K562 (cell line): ENCODE data around the gene MYG1. TPM values are rescaled to one million over a fixed set of nuclear protein-coding genes. Genes with fewer than 3 reads are reported as not detected.

Source experiments
- ATAC-seq: fragments of 200-7000 bp; cut with Tn5 transposase; 3 replicates; pipeline ENCODE4 v1.9.1; 2020; ENCODE audit warnings: moderate library complexity
- BruUV-seq: library from RNA; stranded (reverse); fragments of 400-500 nt; replicated peaks from 2 replicates; lab custom pipeline; 2021; lab: Mats Ljungman, UMichigan
- CTCF ChIA-PET: fragments of 300-600 bp; formaldehyde crosslinking; extraction: SDS; loops from one replicate; lab custom pipeline; 2021; ENCODE audit warnings: low intra/inter-chr PET ratio; lab: Yijun Ruan, JAX
- POLR2A ChIA-PET: fragments of 300-600, 350-650 bp; sonication (Branson Sonifier 250); formaldehyde crosslinking; extraction: SDS; loops from one replicate; lab custom pipeline; 2021; ENCODE audit warnings: antibody characterized with exemption, inconsistent platforms; lab: Yijun Ruan, JAX
- DNase-seq, 4 experiments: peaks; one replicate each; pipeline versions ENCODE4 v3.0.0 to v3.0.0-alpha.2; 2011 to 2018; ENCODE audit warnings: low spot score in 3 of 4, mixed read lengths in 3 of 4; ENCODE audit errors: extremely low read depth in 1 of 4
- FAIRE-seq: peaks from 2 replicates; lab custom pipeline; 2011; peaks lifted over from hg19 to GRCh38; lab: Jason Lieb, UNC
- H2AFZ ChIP-seq: 2 replicates; pipeline ENCODE4 v1.6.0; 2011; ENCODE audit warnings: low read depth, low read length, control low read depth, inconsistent platforms
- H3K27ac ChIP-seq: fragments of 200-600 bp; 3 replicates; pipeline ENCODE4 v1.8.0; 2011; ENCODE audit warnings: low read depth, mild to moderate bottlenecking, control low read depth, inconsistent platforms, low read length, moderate library complexity, mixed read lengths; ENCODE audit errors: extremely low read depth
- H3K27me3 ChIP-seq, 2 experiments: fragments of 300-600 bp in 1 of 2; 2 replicates in 1 of 2; 3 replicates in 1 of 2; pipeline versions ENCODE4 v1.6.0 to v1.8.0; 2011; ENCODE audit warnings: inconsistent platforms in 2 of 2, low read length in 2 of 2, mild to moderate bottlenecking in 1 of 2, mixed read lengths in 1 of 2, moderate library complexity in 1 of 2; ENCODE audit not compliant: control insufficient read depth in 2 of 2, insufficient read depth in 2 of 2
- H3K36me3 ChIP-seq: fragments of 300-600 bp; 3 replicates; pipeline ENCODE4 v1.8.0; 2011; ENCODE audit warnings: mild to moderate bottlenecking, low read length, inconsistent platforms; ENCODE audit not compliant: control insufficient read depth, insufficient read depth
- H3K4me1 ChIP-seq, 2 experiments: fragments of 200-600 bp in 1 of 2; replicated peaks in 1 of 2; 2 replicates in 1 of 2; 3 replicates in 1 of 2; pipeline versions ENCODE4 v1.5.1 to v1.8.0; 2011; ENCODE audit warnings: inconsistent platforms in 2 of 2, low read length in 2 of 2, mild to moderate bottlenecking in 1 of 2, mixed read lengths in 1 of 2, moderate library complexity in 1 of 2; ENCODE audit not compliant: control insufficient read depth in 2 of 2, insufficient read depth in 2 of 2
- H3K4me2 ChIP-seq: 2 replicates; pipeline ENCODE4 v1.6.1; 2011; ENCODE audit warnings: low read length, control low read depth, inconsistent platforms, mixed read lengths; ENCODE audit not compliant: insufficient read depth
- H3K4me3 ChIP-seq: fragments of 200-600 bp; sonication (generic), shearing (Covaris generic); 2 replicates; pipeline ENCODE4 v1.5.1; 2016; ENCODE audit warnings: control low read depth, inconsistent platforms
- H3K79me2 ChIP-seq: fragments of 200-600 bp; 3 replicates; pipeline ENCODE4 v1.8.0; 2011; ENCODE audit warnings: low read length, inconsistent platforms; ENCODE audit not compliant: control insufficient read depth, insufficient read depth
- H3K9ac ChIP-seq, 2 experiments: 2 replicates each; pipeline versions ENCODE4 v1.6.0 to v1.6.1; 2011; ENCODE audit warnings: low read depth in 2 of 2, low read length in 2 of 2, control low read depth in 1 of 2, inconsistent platforms in 1 of 2, mild to moderate bottlenecking in 1 of 2, mixed read lengths in 1 of 2; ENCODE audit not compliant: insufficient read depth in 1 of 2
- H3K9me1 ChIP-seq: one replicate; pipeline ENCODE4 v1.6.0; 2011; ENCODE audit warnings: inconsistent platforms, mild to moderate bottlenecking, low read length, moderate library complexity; ENCODE audit not compliant: control insufficient read depth, insufficient read depth
- H3K9me3 ChIP-seq: replicated peaks from 2 replicates; pipeline ENCODE4 v1.5.1; 2011; ENCODE audit warnings: low read depth, low read length, inconsistent platforms; ENCODE audit not compliant: control insufficient read depth, insufficient read depth
- H4K20me1 ChIP-seq: replicated peaks from 2 replicates; pipeline ENCODE4 v1.6.1; 2011; ENCODE audit warnings: low read length, inconsistent platforms, mixed read lengths; ENCODE audit not compliant: control insufficient read depth, insufficient read depth
- ATF3 ChIP-seq, 2 experiments: fragments of 450-650 bp in 1 of 2; sonication (generic) in 1 of 2; formaldehyde crosslinking in 1 of 2; IDR thresholded peaks in 1 of 2; conservative IDR thresholded peaks in 1 of 2; 2 replicates each; pipeline versions ENCODE4 v1.6.1 to v1.8.1; 2016 to 2023; ENCODE audit warnings: mild to moderate bottlenecking in 2 of 2, moderate library complexity in 2 of 2, inconsistent platforms in 1 of 2, missing genetic modification reagents in 1 of 2
- CBX3 ChIP-seq, 2 experiments: IDR thresholded peaks; 1 replicate in 1 of 2; 2 replicates in 1 of 2; pipeline ENCODE4 v1.6.1; 2012; ENCODE audit warnings: inconsistent platforms in 2 of 2, low read length in 2 of 2, borderline replicate concordance in 1 of 2, control low read depth in 1 of 2
- DPF2 ChIP-seq: fragments of 450-650 bp; IDR thresholded peaks from 2 replicates; pipeline ENCODE4 v1.6.1; 2016
- FOSL1 ChIP-seq: fragments of 200-800 bp; sonication (Bioruptor generic); conservative IDR thresholded peaks from 2 replicates; pipeline ENCODE4 v1.6.1; 2016; ENCODE audit warnings: missing genetic modification characterization, missing compliant biosample characterization
- FOXK2 ChIP-seq, 2 experiments: fragments of 450-650 bp; IDR thresholded peaks in 1 of 2; conservative IDR thresholded peaks in 1 of 2; 2 replicates each; pipeline ENCODE4 v1.6.1; 2016; ENCODE audit warnings: low read depth in 2 of 2, mild to moderate bottlenecking in 1 of 2
- JUND ChIP-seq, 2 experiments: IDR thresholded peaks; 2 replicates in 1 of 2; 3 replicates in 1 of 2; pipeline ENCODE4 v1.6.1; 2011; ENCODE audit warnings: borderline replicate concordance in 2 of 2, low read depth in 2 of 2, low read length in 2 of 2, improper control_type of control experiment in 1 of 2, missing biosample characterization in 1 of 2, missing genetic modification characterization in 1 of 2, missing genetic modification reagents in 1 of 2
- LCOR ChIP-seq: sonication (generic); formaldehyde crosslinking; IDR thresholded peaks from 2 replicates; pipeline ENCODE4 v1.8.0; 2022; ENCODE audit warnings: mild to moderate bottlenecking, missing genetic modification reagents
- LEF1 ChIP-seq: fragments of 450-650 bp; IDR thresholded peaks from 2 replicates; pipeline ENCODE4 v1.6.1; 2016; ENCODE audit warnings: mild to moderate bottlenecking
- NFE2 ChIP-seq: IDR thresholded peaks from 2 replicates; pipeline ENCODE4 v1.6.1; 2014; ENCODE audit warnings: antibody characterized with exemption, low read depth
- RBFOX2 ChIP-seq: fragments of 200-400 bp; formaldehyde crosslinking; IDR thresholded peaks from 2 replicates; pipeline ENCODE4 v1.6.1; 2017; ENCODE audit warnings: low read depth, mild to moderate bottlenecking, low read length, moderate library complexity
- SMARCA4 ChIP-seq: fragments of 450-650 bp; IDR thresholded peaks from 2 replicates; pipeline ENCODE4 v1.6.1; 2016
- SMARCE1 ChIP-seq: fragments of 450-650 bp; IDR thresholded peaks from 2 replicates; pipeline ENCODE4 v1.7.1; 2016; ENCODE audit warnings: mild to moderate bottlenecking
- ZBTB7A ChIP-seq: IDR thresholded peaks from 2 replicates; pipeline ENCODE4 v1.6.1; 2011; ENCODE audit warnings: low read depth, mild to moderate bottlenecking, low read length, moderate library complexity, borderline replicate concordance; ENCODE audit not compliant: control insufficient read depth
- ZNF121 ChIP-seq: sonication (generic); formaldehyde crosslinking; conservative IDR thresholded peaks from 2 replicates; pipeline ENCODE4 v1.8.0; 2022; ENCODE audit warnings: missing genetic modification reagents
- WGBS: fragments of 100-300 bp; shearing (Covaris generic); methylation state at CpG from one replicate; pipeline ENCODE4 v1.1.6; 2016; ENCODE audit warnings: low coverage, mixed read lengths; ENCODE audit not compliant: insufficient coverage; ENCODE audit errors: missing lambda C conversion rate; 5-methylcytosine and 5-hydroxymethylcytosine counted together
- in situ Hi-C: fragments of 300-500 bp; cut with MboI; formaldehyde crosslinking; loops from 4 replicates; pipeline ENCODE4 v1.15.0; 2018; ENCODE audit warnings: inconsistent platforms, mixed read lengths
- intact Hi-C: fragments of 100-400 bp; cut with micrococcal nuclease; formaldehyde crosslinking; loops from 2 replicates; pipeline ENCODE4 v1.14.2; 2022
- polyA plus RNA-seq, 8 experiments: library from polyadenylated mRNA; depleted of rRNA in 4 of 8; stranded (reverse) in 5 of 8; unstranded in 3 of 8; fragments of >200 nt; fragmentation: Nextera tagmentation in 2 of 8; fragmentation: Illumina TruSeq in 1 of 8; extraction: Ambion mirVana in 2 of 8; extraction: Trizol in 1 of 8; gene quantifications; 2 replicates each; pipeline versions ENCODE4 v1.2.1 to v1.2.3, GENCODE V29; 2011 to 2014; ENCODE audit warnings: inconsistent platforms in 1 of 8, missing spikeins in 1 of 8
- total RNA-seq, 7 experiments: library from RNA; depleted of rRNA in 6 of 7; stranded (reverse); fragments of >200 nt in 6 of 7; fragmentation: Illumina TruSeq in 2 of 7; extraction: Trizol in 2 of 7; gene quantifications; 2 replicates each; pipeline versions ENCODE4 v1.2.1 to v1.2.3, GENCODE V29; 2011 to 2021; ENCODE audit warnings: low replicate concordance in 1 of 7
- TF ChIP-seq, protein P1 (sequence below): fragments of 200-800 bp; sonication (Bioruptor generic); IDR thresholded peaks from 2 replicates; pipeline ENCODE4 v1.6.1; 2017; ENCODE audit warnings: missing genetic modification characterization, missing compliant biosample characterization

Gene MYG1
- total and polyA plus RNA-seq, 9 of the 15 experiments (the other 6 are each of a cell fraction or from before 2014, with no cell fraction given): 0.45 to 5.6 (median 2.1) TPM

GRCh38 chr12:53340398-53340797, 40.9 kb downstream of the MYG1 start:
- ATAC-seq: peak; percentile 3; the same call in 2 of the 3 replicates
- CTCF ChIA-PET: no interaction called here
- Histone ChIP-seq H3K9me1 (no peaks in the 10 kb centered on the region), H4K20me1 (no peaks in the 10 kb centered on the region), H3K36me3 (no peaks in the 10 kb centered on the region), H3K27ac (no peak overlapping the region), H2AFZ (peak overlapping the region; percentile 84), H3K27me3 (no peaks in the 10 kb centered on the region), H3K4me3 (no peak overlapping the region), H3K9me3 (no peaks in the 10 kb centered on the region), H3K9ac (peak overlapping the region; percentile 25 to 72; a peak in 1 of 4 replicates), H3K79me2 (no peaks in the 10 kb centered on the region), H3K4me1 (peaks cover 28 to 43% of the 10 kb centered on the region in 2 experiments), H3K4me2 (no peak overlapping the region)
- BruUV-seq: no TSS peak
- 0% methylated on average over 4 of the region's 9 CpGs for WGBS
- peak; percentile 44 to 70 (median 56) for DNase-seq
- POLR2A ChIA-PET: interaction anchor here (0.7 to 1.0 kb wide), 6 partner anchors 14 to 124 kb away, joined by 3 to 4 read pairs (median 3); no protein-coding TSS in a partner anchor
- intact Hi-C loops: no loop called here
- in situ Hi-C loops: no loop called here
- FAIRE-seq: no peak
- TF ChIP-seq ATF3 (IDR thresholded peaks at IDR 0.05): peak; percentile 40; the same call in 1 of the 2 replicates
- TF ChIP-seq ATF3 (CRISPR knock-in tag; conservative IDR thresholded peaks at IDR 0.05): no peak
- no peak for TF ChIP-seq ZNF121 (CRISPR knock-in tag)
- 0 out of 2 replicates have a peak, but pooled peaks have one; percentile 36 for TF ChIP-seq SMARCE1
- TF ChIP-seq SMARCA4: 0 out of 2 replicates have a peak, but pooled peaks have one; percentile 19
- peak; percentile 26; the same call in 1 of the 2 replicates for TF ChIP-seq DPF2
- TF ChIP-seq JUND (IDR thresholded peaks at IDR 0.05; ENCODE audit: borderline replicate concordance, low read depth, low read length): peak; percentile 46; the same call in 1 of the 2 replicates
- TF ChIP-seq JUND (tag; IDR thresholded peaks at IDR 0.05; ENCODE audit: borderline replicate concordance, low read depth, low read length): no peak
- 0 out of 2 replicates have a peak, but pooled peaks have one; percentile 22 for TF ChIP-seq LCOR
- TF ChIP-seq CBX3 (IDR thresholded peaks at IDR 0.05; ENCODE audit: borderline replicate concordance in 1 of 2, low read length in 2 of 2): no peak
- TF ChIP-seq FOXK2 (conservative IDR thresholded peaks at IDR 0.05 in 1 of 2, IDR thresholded peaks at IDR 0.05 in 1 of 2; ENCODE audit: low read depth in 2 of 2): no peak
- TF ChIP-seq, protein P1, sequence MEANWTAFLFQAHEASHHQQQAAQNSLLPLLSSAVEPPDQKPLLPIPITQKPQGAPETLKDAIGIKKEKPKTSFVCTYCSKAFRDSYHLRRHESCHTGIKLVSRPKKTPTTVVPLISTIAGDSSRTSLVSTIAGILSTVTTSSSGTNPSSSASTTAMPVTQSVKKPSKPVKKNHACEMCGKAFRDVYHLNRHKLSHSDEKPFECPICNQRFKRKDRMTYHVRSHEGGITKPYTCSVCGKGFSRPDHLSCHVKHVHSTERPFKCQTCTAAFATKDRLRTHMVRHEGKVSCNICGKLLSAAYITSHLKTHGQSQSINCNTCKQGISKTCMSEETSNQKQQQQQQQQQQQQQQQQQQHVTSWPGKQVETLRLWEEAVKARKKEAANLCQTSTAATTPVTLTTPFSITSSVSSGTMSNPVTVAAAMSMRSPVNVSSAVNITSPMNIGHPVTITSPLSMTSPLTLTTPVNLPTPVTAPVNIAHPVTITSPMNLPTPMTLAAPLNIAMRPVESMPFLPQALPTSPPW (CRISPR knock-in tag): peak; percentile 21; the same call in 1 of the 2 replicates
- peak; percentile 71 for TF ChIP-seq FOSL1 (tag)
- TF ChIP-seq ZBTB7A: peak; percentile 44; the same call in 1 of the 2 replicates
- TF ChIP-seq NFE2: peak; percentile 9; the same call in 1 of the 2 replicates
- no peak for TF ChIP-seq LEF1
- no peak for TF ChIP-seq RBFOX2
